ENCODE results near the gene CISTR.

DNA sequence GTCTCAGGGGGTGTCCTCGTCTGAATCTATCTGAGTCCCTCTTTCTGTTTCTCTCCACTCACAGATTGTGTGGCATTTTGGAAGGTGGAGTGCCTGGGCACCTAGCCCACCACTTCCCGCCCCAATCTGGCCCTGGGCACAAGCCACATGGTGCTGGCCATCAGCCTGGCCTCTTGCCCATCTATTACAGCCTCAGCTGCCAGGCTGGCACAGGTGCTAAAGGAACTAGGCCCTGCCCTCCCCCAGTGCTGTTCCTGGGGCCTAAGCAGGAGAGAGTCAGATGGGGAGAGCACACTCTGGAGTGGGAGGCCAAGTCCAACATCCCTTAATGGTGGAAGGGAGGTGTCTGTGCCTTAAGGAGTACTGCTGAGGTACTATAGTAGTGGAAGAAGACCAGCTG is 16.2 kb downstream of the CISTR start:
- TF ChIP-seq, protein P1, sequence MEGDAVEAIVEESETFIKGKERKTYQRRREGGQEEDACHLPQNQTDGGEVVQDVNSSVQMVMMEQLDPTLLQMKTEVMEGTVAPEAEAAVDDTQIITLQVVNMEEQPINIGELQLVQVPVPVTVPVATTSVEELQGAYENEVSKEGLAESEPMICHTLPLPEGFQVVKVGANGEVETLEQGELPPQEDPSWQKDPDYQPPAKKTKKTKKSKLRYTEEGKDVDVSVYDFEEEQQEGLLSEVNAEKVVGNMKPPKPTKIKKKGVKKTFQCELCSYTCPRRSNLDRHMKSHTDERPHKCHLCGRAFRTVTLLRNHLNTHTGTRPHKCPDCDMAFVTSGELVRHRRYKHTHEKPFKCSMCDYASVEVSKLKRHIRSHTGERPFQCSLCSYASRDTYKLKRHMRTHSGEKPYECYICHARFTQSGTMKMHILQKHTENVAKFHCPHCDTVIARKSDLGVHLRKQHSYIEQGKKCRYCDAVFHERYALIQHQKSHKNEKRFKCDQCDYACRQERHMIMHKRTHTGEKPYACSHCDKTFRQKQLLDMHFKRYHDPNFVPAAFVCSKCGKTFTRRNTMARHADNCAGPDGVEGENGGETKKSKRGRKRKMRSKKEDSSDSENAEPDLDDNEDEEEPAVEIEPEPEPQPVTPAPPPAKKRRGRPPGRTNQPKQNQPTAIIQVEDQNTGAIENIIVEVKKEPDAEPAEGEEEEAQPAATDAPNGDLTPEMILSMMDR (IDR thresholded peaks at IDR 0.05), result no peak
- no peak for TF ChIP-seq POLR2A (IDR thresholded peaks at IDR 0.05)
